ENCODE data around the gene BSPRY. TPM values are rescaled to one million over a fixed set of nuclear protein-coding genes. Genes with fewer than 3 reads are reported as not detected.
"Not testable (repeated sequence)": the region's sequence is repeated elsewhere in the genome, so short reads cannot be mapped to it uniquely, and the experiment has no call there.

The BSPRY gene
- total RNA-seq, 1 donor from 2014 or later: not detected

GRCh38 chr9:113361304-113362018, 12.1 kb downstream of the BSPRY start:
- Mint-ChIP-seq H3K27me3 (ENCODE audit: low read depth) (peaks cover 10% of the 10 kb centered on the region), H3K4me3 (ENCODE audit: unreplicated experiment) (no peak overlapping the region), H3K4me1 (ENCODE audit: low read depth) (peaks cover 13% of the 10 kb centered on the region), H3K36me3 (ENCODE audit: low read depth) (no peaks in the 10 kb centered on the region), H3K9me3 (ENCODE audit: low read depth) (no peaks in the 10 kb centered on the region), H3K27ac (ENCODE audit: unreplicated experiment) (no peak overlapping the region)
- no peak for TF ChIP-seq CTCF (IDR thresholded peaks at IDR 0.05)
- no peak for DNase-seq (ENCODE audit: low spot score)

GRCh38 chr9:113363336-113363735, 14.0 kb downstream of the BSPRY start:
- DNase-seq (ENCODE audit: low spot score): no peak
- Mint-ChIP-seq H3K4me3 (ENCODE audit: unreplicated experiment) (no peak overlapping the region), H3K4me1 (ENCODE audit: low read depth) (peaks cover 13% of the 10 kb centered on the region), H3K27me3 (ENCODE audit: low read depth) (peaks cover 4% of the 10 kb centered on the region), H3K27ac (ENCODE audit: unreplicated experiment) (no peak overlapping the region), H3K36me3 (ENCODE audit: low read depth) (no peaks in the 10 kb centered on the region), H3K9me3 (ENCODE audit: low read depth) (no peaks in the 10 kb centered on the region)
- TF ChIP-seq CTCF (IDR thresholded peaks at IDR 0.05): no peak

GRCh38 chr9:113364951-113365350, 15.6 kb downstream of the BSPRY start:
- no peaks in the 10 kb centered on the region for H3K9me3 Mint-ChIP-seq (ENCODE audit: low read depth)
- no peak overlapping the region for H3K27ac Mint-ChIP-seq (ENCODE audit: unreplicated experiment)
- no peak for DNase-seq (ENCODE audit: low spot score)
- H3K27me3 Mint-ChIP-seq (ENCODE audit: low read depth): no peaks in the 10 kb centered on the region
- no peak overlapping the region for H3K4me3 Mint-ChIP-seq (ENCODE audit: unreplicated experiment)
- H3K36me3 Mint-ChIP-seq (ENCODE audit: low read depth): no peaks in the 10 kb centered on the region
- peaks cover 13% of the 10 kb centered on the region for H3K4me1 Mint-ChIP-seq (ENCODE audit: low read depth)
- no peak for TF ChIP-seq CTCF (IDR thresholded peaks at IDR 0.05)

- DNase-seq (ENCODE audit: low spot score); H3K9me3 Mint-ChIP-seq (ENCODE audit: low read depth); H3K27ac Mint-ChIP-seq (ENCODE audit: unreplicated experiment); H3K4me3 Mint-ChIP-seq (ENCODE audit: unreplicated experiment); H3K36me3 Mint-ChIP-seq (ENCODE audit: low read depth); H3K27me3 Mint-ChIP-seq (ENCODE audit: low read depth): not testable (repeated sequence)
- H3K4me1 Mint-ChIP-seq (ENCODE audit: low read depth): peaks cover 13% of the 10 kb centered on the region
Measured at GRCh38 chr9:113365652-113366051, 16.3 kb downstream of the BSPRY start.

- Mint-ChIP-seq H3K4me3 (ENCODE audit: unreplicated experiment) (no peak overlapping the region), H3K36me3 (ENCODE audit: low read depth) (peaks cover 3% of the 10 kb centered on the region), H3K27ac (ENCODE audit: unreplicated experiment) (no peak overlapping the region), H3K4me1 (ENCODE audit: low read depth) (no peaks in the 10 kb centered on the region), H3K9me3 (ENCODE audit: low read depth) (no peaks in the 10 kb centered on the region), H3K27me3 (ENCODE audit: low read depth) (no peaks in the 10 kb centered on the region)
- no peak for TF ChIP-seq CTCF (IDR thresholded peaks at IDR 0.05)
- no peak for DNase-seq (ENCODE audit: low spot score)
Measured at GRCh38 chr9:113368348-113368981, 19.1 kb downstream of the BSPRY start.
